ENCODE results near the gene PELI1.

DNA sequence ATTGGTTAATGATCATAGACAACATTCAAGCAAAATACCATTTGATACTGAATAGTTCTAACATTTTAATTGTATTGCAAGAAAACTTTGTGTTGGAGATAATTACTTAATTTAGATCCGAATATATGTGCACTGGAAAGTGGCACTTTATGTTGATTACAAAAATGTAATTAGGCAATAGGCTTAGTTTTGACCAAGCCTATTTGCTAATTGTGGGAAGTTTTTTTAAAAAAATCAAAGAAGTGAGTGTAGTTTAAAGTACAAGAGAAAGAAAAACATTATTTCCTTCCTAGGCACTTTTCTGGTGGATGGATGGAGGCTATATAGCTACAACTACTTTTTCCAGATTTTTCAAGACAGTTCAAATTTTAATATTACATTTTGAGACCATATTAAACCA lies 18.3 kb upstream of the PELI1 start:
- TF ChIP-seq TARDBP (IDR thresholded peaks at IDR 0.05) (no peak), NFRKB (IDR thresholded peaks at IDR 0.05) (no peak)

Data from HEK293T (cell line).